GM12864 (cell line): ENCODE measurements around the gene IGLL1.
"Not testable (repeated sequence)": the region's sequence is repeated elsewhere in the genome, so short reads cannot be mapped to it uniquely, and the experiment has no call there.

Source experiments
- DNase-seq: peaks from one replicate; pipeline ENCODE4 v3.0.0-alpha.2; 2011; ENCODE audit warnings: low read depth
- H3K4me3 ChIP-seq: 2 replicates; pipeline ENCODE4 v1.5.1; 2011; ENCODE audit warnings: mild to moderate bottlenecking, low read depth, low read length, control low read depth
- TF ChIP-seq, protein P1 (sequence below): IDR thresholded peaks from 2 replicates; pipeline ENCODE4 v1.5.1; 2011; ENCODE audit warnings: low read depth, mild to moderate bottlenecking, moderate library complexity, low read length, control low read depth, inconsistent platforms; ENCODE audit errors: missing control alignments

The IGLL1 gene

DNA sequence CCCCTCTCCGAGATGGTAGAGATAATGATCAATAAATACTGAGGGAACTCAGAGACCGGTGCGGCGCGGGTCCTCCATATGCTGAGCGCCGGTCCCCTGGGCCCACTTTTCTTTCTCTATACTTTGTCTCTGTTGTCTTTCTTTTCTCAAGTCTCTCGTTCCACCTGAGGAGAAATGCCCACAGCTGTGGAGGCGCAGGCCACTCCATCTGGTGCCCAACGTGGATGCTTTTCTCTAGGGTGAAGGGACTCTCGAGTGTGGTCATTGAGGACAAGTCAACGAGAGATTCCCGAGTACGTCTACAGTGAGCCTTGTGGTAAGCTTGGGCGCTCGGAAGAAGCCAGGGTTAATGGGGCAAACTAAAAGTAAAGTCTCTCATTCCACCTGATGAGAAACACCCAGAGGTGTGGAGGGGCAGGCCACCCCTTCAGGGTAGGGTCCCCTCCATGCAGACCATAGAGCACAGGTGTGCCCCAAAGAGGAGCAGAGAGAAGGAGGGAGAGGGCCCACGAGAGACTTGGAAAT lies 43.2 kb downstream of the IGLL1 start:
- no peak overlapping the region for H3K4me3 ChIP-seq
- TF ChIP-seq, protein P1, sequence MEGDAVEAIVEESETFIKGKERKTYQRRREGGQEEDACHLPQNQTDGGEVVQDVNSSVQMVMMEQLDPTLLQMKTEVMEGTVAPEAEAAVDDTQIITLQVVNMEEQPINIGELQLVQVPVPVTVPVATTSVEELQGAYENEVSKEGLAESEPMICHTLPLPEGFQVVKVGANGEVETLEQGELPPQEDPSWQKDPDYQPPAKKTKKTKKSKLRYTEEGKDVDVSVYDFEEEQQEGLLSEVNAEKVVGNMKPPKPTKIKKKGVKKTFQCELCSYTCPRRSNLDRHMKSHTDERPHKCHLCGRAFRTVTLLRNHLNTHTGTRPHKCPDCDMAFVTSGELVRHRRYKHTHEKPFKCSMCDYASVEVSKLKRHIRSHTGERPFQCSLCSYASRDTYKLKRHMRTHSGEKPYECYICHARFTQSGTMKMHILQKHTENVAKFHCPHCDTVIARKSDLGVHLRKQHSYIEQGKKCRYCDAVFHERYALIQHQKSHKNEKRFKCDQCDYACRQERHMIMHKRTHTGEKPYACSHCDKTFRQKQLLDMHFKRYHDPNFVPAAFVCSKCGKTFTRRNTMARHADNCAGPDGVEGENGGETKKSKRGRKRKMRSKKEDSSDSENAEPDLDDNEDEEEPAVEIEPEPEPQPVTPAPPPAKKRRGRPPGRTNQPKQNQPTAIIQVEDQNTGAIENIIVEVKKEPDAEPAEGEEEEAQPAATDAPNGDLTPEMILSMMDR = no peak
- no peak for DNase-seq

DNA sequence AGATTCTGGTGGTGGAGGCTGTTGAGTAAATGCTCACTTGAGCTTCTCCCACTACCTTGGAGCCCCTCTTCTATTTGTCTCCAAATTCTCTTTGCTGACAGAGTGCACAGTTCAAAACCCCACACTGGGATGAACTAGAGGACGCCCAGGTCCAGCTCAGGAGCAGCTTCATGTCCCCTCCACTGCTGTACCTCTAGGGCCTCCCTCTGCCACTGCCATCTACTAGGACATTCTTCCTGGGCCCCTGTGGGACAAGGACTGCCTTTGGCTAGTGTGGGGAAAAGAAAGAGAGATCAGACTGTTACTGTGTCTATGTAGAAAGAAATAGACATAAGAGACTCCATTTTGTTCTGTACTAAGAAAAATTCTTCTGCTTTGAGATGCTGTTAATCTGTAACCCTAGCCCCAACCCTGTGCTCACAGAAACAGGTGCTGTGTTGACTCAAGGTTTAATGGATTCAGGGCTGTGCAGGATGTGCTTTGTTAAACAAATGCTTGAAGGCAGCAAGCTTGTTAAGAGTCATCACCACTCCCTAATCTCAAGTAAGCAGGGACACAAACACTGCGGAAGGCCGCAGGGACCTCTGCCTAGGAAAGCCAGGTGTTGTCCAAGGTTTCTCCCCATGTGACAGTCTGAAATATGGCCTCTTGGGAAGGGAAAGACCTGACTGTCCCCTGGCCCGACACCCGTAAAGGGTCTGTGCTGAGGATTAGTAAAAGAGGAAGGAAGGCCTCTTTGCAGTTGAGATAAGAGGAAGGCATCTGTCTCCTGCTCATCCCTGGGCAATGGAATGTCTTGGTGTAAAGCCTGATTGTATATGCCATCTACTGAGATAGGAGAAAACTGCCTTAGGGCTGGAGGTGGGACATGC lies 44.1 kb downstream of the IGLL1 start:
- H3K4me3 ChIP-seq, DNase-seq: not testable (repeated sequence)

DNA sequence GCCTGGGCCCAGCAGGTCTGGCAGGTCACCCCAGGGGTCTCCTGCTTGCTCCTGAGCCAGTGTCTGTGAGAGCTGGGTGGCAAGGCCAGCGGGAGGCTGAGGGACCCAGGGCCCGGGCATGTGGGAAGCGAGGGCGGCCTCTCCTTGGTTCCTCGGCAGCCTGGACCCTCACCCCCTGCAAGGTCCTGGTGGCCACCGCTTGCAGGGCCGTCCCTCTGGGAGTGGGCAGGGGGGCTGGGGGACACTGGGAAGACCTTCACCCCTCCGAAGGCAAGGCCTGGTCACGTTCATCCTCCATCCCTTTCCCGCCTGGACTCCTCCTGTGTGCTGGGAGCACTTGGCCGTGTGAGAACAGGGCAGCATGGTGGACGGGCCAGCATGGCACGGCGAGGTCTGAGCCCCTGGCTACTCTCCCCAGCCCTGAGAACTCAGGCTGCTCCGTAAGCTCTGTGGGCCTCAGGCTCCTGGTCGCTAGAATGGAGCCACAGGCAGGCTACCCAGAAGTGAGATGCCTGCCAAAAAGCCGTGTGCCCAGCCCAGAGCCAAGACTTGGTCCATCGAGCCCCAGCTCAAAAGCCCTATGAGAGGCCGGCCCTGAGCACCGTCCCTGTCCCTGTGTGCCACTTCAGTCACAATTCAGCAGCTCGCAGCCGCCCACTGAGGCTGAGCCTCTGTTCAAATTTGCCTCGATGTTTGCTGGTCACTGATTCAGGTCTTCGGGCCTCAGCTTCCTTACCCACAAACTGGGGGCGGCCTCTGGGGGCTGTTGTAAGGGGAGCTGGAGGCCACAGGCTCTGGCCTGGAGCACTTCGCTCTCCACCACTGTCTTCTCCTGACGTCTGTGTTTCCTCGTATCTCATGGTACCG lies 45.0 kb downstream of the IGLL1 start:
- TF ChIP-seq, protein P1 = no peak
- DNase-seq = no peak

DNA sequence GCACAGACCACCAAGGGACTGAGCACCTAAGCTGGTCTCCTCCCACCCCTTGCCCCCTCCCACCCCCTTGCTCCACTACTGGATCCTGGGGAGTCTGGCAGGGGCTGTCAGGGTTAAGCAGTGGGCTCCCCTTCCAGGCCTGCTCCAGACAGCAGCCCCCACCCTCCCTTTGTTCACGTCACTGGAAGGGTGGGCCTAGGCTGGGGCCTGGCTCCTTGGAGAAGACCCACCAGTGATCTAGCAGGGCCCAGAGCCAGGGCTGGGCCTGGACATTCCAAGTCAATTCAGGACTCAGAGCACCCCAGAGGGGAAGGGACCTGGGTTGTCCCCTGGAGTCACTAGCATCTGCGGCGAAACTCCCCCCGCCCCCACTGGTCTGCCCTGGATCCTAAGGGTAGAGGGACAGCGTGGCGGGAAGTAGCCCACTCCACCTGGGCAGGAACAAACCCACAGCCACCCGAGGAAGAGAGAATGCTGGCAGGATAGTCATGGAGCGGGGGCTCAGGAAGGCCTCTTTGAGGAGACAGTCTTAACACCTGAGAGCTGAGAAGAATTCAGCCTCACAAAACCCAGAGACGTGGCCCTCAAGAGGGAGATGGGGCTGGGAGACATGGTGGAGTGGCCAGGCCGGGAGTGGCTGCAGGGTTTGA lies 45.8 kb downstream of the IGLL1 start:
- TF ChIP-seq, protein P1 = no peak
- H3K4me3 ChIP-seq = no peak overlapping the region
- DNase-seq = no peak

More for the DNA sequence above, 45.0 kb downstream of the IGLL1 start:
- H3K4me3 ChIP-seq = no peak overlapping the region

DNA sequence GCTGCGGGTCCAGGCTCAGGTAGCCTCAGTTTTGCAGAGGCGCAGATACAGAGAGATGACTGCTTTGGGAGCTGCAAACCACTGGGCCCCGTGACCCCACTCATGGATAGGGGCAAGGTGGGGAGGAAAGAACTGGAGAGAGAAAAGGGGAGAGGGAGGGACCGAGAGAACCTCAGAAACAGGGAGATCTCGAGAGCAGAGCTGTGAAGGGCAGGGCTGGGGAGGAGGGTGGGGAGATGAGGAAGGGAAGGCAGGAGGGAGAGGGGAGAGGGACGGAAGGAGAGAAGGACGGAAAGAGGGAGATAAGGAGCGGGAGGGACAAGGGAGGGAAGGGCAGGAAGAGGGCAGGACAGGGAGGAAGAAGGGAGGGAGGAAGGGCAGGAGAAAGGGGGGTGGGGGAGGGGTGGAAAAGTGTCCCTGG lies 46.3 kb downstream of the IGLL1 start:
- no peak overlapping the region for H3K4me3 ChIP-seq
- DNase-seq = no peak
- TF ChIP-seq, protein P1 = no peak

DNA sequence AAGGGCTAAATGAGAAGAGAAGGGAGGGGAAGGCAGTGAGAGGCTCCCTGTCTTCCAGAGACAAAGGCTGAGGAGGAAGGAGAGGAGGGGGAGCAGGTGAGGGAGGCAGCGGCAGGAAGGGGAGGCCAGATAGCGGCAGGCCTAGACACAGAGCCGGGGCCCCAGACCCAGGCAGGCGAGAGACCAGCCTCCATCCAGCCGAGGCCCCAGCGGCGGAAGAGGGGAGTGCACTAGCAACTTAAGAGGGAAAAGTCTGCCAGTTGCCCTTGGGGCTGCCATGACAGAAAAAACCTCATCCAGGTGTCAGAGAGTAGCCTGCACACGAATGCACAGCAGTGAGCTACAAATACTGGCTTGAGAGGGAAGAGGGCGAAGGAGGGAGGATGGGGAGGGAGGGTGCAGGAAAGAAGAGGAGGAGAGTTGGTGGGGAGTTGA lies 46.7 kb downstream of the IGLL1 start:
- TF ChIP-seq, protein P1 = peak; percentile 67
- no peak for DNase-seq
- no peak overlapping the region for H3K4me3 ChIP-seq
